ENCODE measurements around the gene TRAPPC8.
"Not testable (repeated sequence)": the region's sequence is repeated elsewhere in the genome, so short reads cannot be mapped to it uniquely, and the experiment has no call there.

DNA sequence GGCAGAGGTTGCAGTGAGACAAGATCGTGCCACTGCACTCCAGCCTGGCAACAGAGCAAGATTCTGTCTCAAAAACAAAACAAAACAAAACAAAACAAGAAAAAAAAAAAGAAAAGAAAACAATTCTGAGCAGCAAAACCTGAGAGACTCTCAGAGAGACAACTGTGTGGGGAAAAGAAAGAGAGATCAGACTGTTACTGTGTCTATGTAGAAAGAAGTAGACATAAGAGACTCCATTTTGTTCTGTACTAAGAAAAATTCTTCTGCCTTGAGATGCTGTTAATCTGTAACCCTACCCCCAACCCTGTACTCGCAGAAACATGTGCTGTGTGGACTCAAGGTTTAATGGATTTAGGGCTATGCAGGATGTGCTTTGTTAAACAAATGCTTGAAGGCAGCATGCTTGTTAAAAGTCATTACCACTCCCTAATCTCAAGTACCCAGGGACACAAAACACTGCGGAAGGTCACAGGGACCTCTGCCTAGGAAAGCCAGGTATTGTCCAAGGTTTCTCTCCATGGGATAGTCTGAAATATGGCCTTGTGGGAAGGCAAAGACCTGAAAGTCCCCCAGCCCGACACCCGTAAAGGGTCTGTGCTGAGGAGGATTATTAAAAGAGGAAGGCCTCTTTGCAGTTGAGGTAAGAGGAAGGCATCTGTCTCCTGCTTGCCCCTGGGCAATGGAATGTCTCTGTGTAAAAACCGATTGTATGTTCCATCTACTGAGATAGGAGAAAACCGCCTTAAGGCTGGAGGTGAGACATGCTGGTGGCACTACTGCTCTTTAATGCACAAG is 132.4 kb downstream of the TRAPPC8 start:
- not testable (repeated sequence) for TF ChIP-seq POLR2A (IDR thresholded peaks at IDR 0.05)
- TF ChIP-seq, protein P1, sequence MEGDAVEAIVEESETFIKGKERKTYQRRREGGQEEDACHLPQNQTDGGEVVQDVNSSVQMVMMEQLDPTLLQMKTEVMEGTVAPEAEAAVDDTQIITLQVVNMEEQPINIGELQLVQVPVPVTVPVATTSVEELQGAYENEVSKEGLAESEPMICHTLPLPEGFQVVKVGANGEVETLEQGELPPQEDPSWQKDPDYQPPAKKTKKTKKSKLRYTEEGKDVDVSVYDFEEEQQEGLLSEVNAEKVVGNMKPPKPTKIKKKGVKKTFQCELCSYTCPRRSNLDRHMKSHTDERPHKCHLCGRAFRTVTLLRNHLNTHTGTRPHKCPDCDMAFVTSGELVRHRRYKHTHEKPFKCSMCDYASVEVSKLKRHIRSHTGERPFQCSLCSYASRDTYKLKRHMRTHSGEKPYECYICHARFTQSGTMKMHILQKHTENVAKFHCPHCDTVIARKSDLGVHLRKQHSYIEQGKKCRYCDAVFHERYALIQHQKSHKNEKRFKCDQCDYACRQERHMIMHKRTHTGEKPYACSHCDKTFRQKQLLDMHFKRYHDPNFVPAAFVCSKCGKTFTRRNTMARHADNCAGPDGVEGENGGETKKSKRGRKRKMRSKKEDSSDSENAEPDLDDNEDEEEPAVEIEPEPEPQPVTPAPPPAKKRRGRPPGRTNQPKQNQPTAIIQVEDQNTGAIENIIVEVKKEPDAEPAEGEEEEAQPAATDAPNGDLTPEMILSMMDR (IDR thresholded peaks at IDR 0.05), result not testable (repeated sequence)
